K562 (cell line): Measurements from ENCODE around the gene CHRM4. TPM values are rescaled to one million over a fixed set of nuclear protein-coding genes. Genes with fewer than 3 reads are reported as not detected.

Source experiments
- ATAC-seq: fragments of 200-7000 bp; cut with Tn5 transposase; 3 replicates; pipeline ENCODE4 v1.9.1; 2020; ENCODE audit warnings: moderate library complexity
- BruUV-seq: library from RNA; stranded (reverse); fragments of 400-500 nt; replicated peaks from 2 replicates; lab custom pipeline; 2021; lab: Mats Ljungman, UMichigan
- CTCF ChIA-PET: fragments of 300-600 bp; formaldehyde crosslinking; extraction: SDS; loops from one replicate; lab custom pipeline; 2021; ENCODE audit warnings: low intra/inter-chr PET ratio; lab: Yijun Ruan, JAX
- POLR2A ChIA-PET: fragments of 300-600, 350-650 bp; sonication (Branson Sonifier 250); formaldehyde crosslinking; extraction: SDS; loops from one replicate; lab custom pipeline; 2021; ENCODE audit warnings: antibody characterized with exemption, inconsistent platforms; lab: Yijun Ruan, JAX
- DNase-seq, 4 experiments: peaks; one replicate each; pipeline versions ENCODE4 v3.0.0 to v3.0.0-alpha.2; 2011 to 2018; ENCODE audit warnings: low spot score in 3 of 4, mixed read lengths in 3 of 4; ENCODE audit errors: extremely low read depth in 1 of 4
- FAIRE-seq: peaks from 2 replicates; lab custom pipeline; 2011; peaks lifted over from hg19 to GRCh38; lab: Jason Lieb, UNC
- H2AFZ ChIP-seq: 2 replicates; pipeline ENCODE4 v1.6.0; 2011; ENCODE audit warnings: low read depth, low read length, control low read depth, inconsistent platforms
- H3K27ac ChIP-seq: fragments of 200-600 bp; 3 replicates; pipeline ENCODE4 v1.8.0; 2011; ENCODE audit warnings: low read depth, mild to moderate bottlenecking, control low read depth, inconsistent platforms, low read length, moderate library complexity, mixed read lengths; ENCODE audit errors: extremely low read depth
- H3K27me3 ChIP-seq, 2 experiments: fragments of 300-600 bp in 1 of 2; 2 replicates in 1 of 2; 3 replicates in 1 of 2; pipeline versions ENCODE4 v1.6.0 to v1.8.0; 2011; ENCODE audit warnings: inconsistent platforms in 2 of 2, low read length in 2 of 2, mild to moderate bottlenecking in 1 of 2, mixed read lengths in 1 of 2, moderate library complexity in 1 of 2; ENCODE audit not compliant: control insufficient read depth in 2 of 2, insufficient read depth in 2 of 2
- H3K36me3 ChIP-seq: fragments of 300-600 bp; 3 replicates; pipeline ENCODE4 v1.8.0; 2011; ENCODE audit warnings: mild to moderate bottlenecking, low read length, inconsistent platforms; ENCODE audit not compliant: control insufficient read depth, insufficient read depth
- H3K4me1 ChIP-seq, 2 experiments: fragments of 200-600 bp in 1 of 2; replicated peaks in 1 of 2; 2 replicates in 1 of 2; 3 replicates in 1 of 2; pipeline versions ENCODE4 v1.5.1 to v1.8.0; 2011; ENCODE audit warnings: inconsistent platforms in 2 of 2, low read length in 2 of 2, mild to moderate bottlenecking in 1 of 2, mixed read lengths in 1 of 2, moderate library complexity in 1 of 2; ENCODE audit not compliant: control insufficient read depth in 2 of 2, insufficient read depth in 2 of 2
- H3K4me2 ChIP-seq: 2 replicates; pipeline ENCODE4 v1.6.1; 2011; ENCODE audit warnings: low read length, control low read depth, inconsistent platforms, mixed read lengths; ENCODE audit not compliant: insufficient read depth
- H3K4me3 ChIP-seq: fragments of 200-600 bp; sonication (generic), shearing (Covaris generic); 2 replicates; pipeline ENCODE4 v1.5.1; 2016; ENCODE audit warnings: control low read depth, inconsistent platforms
- H3K79me2 ChIP-seq: fragments of 200-600 bp; 3 replicates; pipeline ENCODE4 v1.8.0; 2011; ENCODE audit warnings: low read length, inconsistent platforms; ENCODE audit not compliant: control insufficient read depth, insufficient read depth
- H3K9ac ChIP-seq, 2 experiments: 2 replicates each; pipeline versions ENCODE4 v1.6.0 to v1.6.1; 2011; ENCODE audit warnings: low read depth in 2 of 2, low read length in 2 of 2, control low read depth in 1 of 2, inconsistent platforms in 1 of 2, mild to moderate bottlenecking in 1 of 2, mixed read lengths in 1 of 2; ENCODE audit not compliant: insufficient read depth in 1 of 2
- H3K9me1 ChIP-seq: one replicate; pipeline ENCODE4 v1.6.0; 2011; ENCODE audit warnings: inconsistent platforms, mild to moderate bottlenecking, low read length, moderate library complexity; ENCODE audit not compliant: control insufficient read depth, insufficient read depth
- H3K9me3 ChIP-seq: replicated peaks from 2 replicates; pipeline ENCODE4 v1.5.1; 2011; ENCODE audit warnings: low read depth, low read length, inconsistent platforms; ENCODE audit not compliant: control insufficient read depth, insufficient read depth
- H4K20me1 ChIP-seq: replicated peaks from 2 replicates; pipeline ENCODE4 v1.6.1; 2011; ENCODE audit warnings: low read length, inconsistent platforms, mixed read lengths; ENCODE audit not compliant: control insufficient read depth, insufficient read depth
- CCNT2 ChIP-seq: IDR thresholded peaks from 2 replicates; pipeline ENCODE4 v1.6.1; 2011; ENCODE audit warnings: borderline replicate concordance, low read depth, mild to moderate bottlenecking, moderate library complexity, mixed read lengths, low read length; ENCODE audit not compliant: insufficient read length; ENCODE audit errors: extremely low read depth
- E2F1 ChIP-seq: sonication (generic); formaldehyde crosslinking; IDR thresholded peaks from 2 replicates; pipeline ENCODE4 v1.8.1; 2023; ENCODE audit warnings: mild to moderate bottlenecking, missing genetic modification reagents, moderate library complexity
- GABPA ChIP-seq: fragments of 200-800 bp; sonication (Bioruptor generic); conservative IDR thresholded peaks from 2 replicates; pipeline ENCODE4 v1.6.1; 2016; ENCODE audit warnings: low read depth, missing genetic modification characterization, missing compliant biosample characterization
- GABPB1 ChIP-seq: sonication (generic); formaldehyde crosslinking; IDR thresholded peaks from 2 replicates; pipeline ENCODE4 v1.8.0; 2022; ENCODE audit warnings: mild to moderate bottlenecking, missing genetic modification reagents
- GATAD2B ChIP-seq: fragments of 450-650 bp; IDR thresholded peaks from 2 replicates; pipeline ENCODE4 v1.6.1; 2017; ENCODE audit warnings: mild to moderate bottlenecking, borderline replicate concordance
- HDGF ChIP-seq: fragments of 450-650 bp; IDR thresholded peaks from 2 replicates; pipeline ENCODE4 v1.6.1; 2016
- KDM4B ChIP-seq, 2 experiments: fragments of 450-650 bp in 1 of 2; sonication (generic) in 1 of 2; IDR thresholded peaks; 2 replicates each; pipeline ENCODE4 v1.6.1; 2016 to 2017; ENCODE audit warnings: borderline replicate concordance in 2 of 2, antibody characterized with exemption in 1 of 2, low read depth in 1 of 2, mild to moderate bottlenecking in 1 of 2
- MTA3 ChIP-seq: fragments of 450-650 bp; formaldehyde crosslinking; IDR thresholded peaks from 2 replicates; pipeline ENCODE4 v1.6.1; 2017; ENCODE audit warnings: mild to moderate bottlenecking, borderline replicate concordance
- POLR2AphosphoS5 ChIP-seq: IDR thresholded peaks from 2 replicates; pipeline ENCODE4 v1.6.1; 2011; ENCODE audit warnings: mild to moderate bottlenecking, low read depth, low read length, moderate library complexity; ENCODE audit not compliant: control insufficient read depth, insufficient read depth
- RBBP5 ChIP-seq: fragments of 200-600 bp; sonication (generic); IDR thresholded peaks from 2 replicates; pipeline ENCODE4 v1.6.1; 2012; ENCODE audit warnings: borderline replicate concordance, mild to moderate bottlenecking, low read length, control low read depth, inconsistent platforms; ENCODE audit not compliant: insufficient read depth, poor library complexity, severe bottlenecking
- RBFOX2 ChIP-seq: fragments of 200-400 bp; formaldehyde crosslinking; IDR thresholded peaks from 2 replicates; pipeline ENCODE4 v1.6.1; 2017; ENCODE audit warnings: low read depth, mild to moderate bottlenecking, low read length, moderate library complexity
- SIN3A ChIP-seq, 2 experiments: fragments of 150-350 bp in 1 of 2; IDR thresholded peaks; 2 replicates each; pipeline ENCODE4 v1.6.1; 2011 to 2016; ENCODE audit warnings: borderline replicate concordance in 2 of 2, low read depth in 2 of 2, low read length in 2 of 2, mild to moderate bottlenecking in 2 of 2, moderate library complexity in 2 of 2; ENCODE audit not compliant: control insufficient read depth in 1 of 2
- STAG1 ChIP-seq: sonication (generic); formaldehyde crosslinking; IDR thresholded peaks from 2 replicates; pipeline ENCODE4 v1.5.0; 2020; ENCODE audit warnings: missing genetic modification reagents, borderline replicate concordance
- TBL1XR1 ChIP-seq, 2 experiments: IDR thresholded peaks; 2 replicates each; pipeline ENCODE4 v1.6.1; 2012; ENCODE audit warnings: improper control_type of control experiment in 2 of 2, low read length in 2 of 2, mild to moderate bottlenecking in 1 of 2
- ZBTB1 ChIP-seq: sonication (generic); formaldehyde crosslinking; IDR thresholded peaks from 2 replicates; pipeline ENCODE4 v1.8.1; 2023; ENCODE audit warnings: missing genetic modification reagents, low read depth, mild to moderate bottlenecking, borderline replicate concordance
- ZNF347 ChIP-seq: fragments of 450-650 bp; formaldehyde crosslinking; IDR thresholded peaks from 2 replicates; pipeline ENCODE4 v1.4.0; 2020; ENCODE audit warnings: low read depth, mild to moderate bottlenecking, moderate library complexity
- ZNF639 ChIP-seq, 2 experiments: fragments of 200-800 bp in 1 of 2; sonication (Bioruptor generic) in 1 of 2; sonication (generic) in 1 of 2; formaldehyde crosslinking in 1 of 2; IDR thresholded peaks in 1 of 2; conservative IDR thresholded peaks in 1 of 2; 2 replicates each; pipeline versions ENCODE4 v1.5.0 to v1.6.1; 2016 to 2020; ENCODE audit warnings: missing compliant biosample characterization in 1 of 2, missing genetic modification characterization in 1 of 2, missing genetic modification reagents in 1 of 2
- WGBS: fragments of 100-300 bp; shearing (Covaris generic); methylation state at CpG from one replicate; pipeline ENCODE4 v1.1.6; 2016; ENCODE audit warnings: low coverage, mixed read lengths; ENCODE audit not compliant: insufficient coverage; ENCODE audit errors: missing lambda C conversion rate; 5-methylcytosine and 5-hydroxymethylcytosine counted together
- in situ Hi-C: fragments of 300-500 bp; cut with MboI; formaldehyde crosslinking; loops from 4 replicates; pipeline ENCODE4 v1.15.0; 2018; ENCODE audit warnings: inconsistent platforms, mixed read lengths
- intact Hi-C: fragments of 100-400 bp; cut with micrococcal nuclease; formaldehyde crosslinking; loops from 2 replicates; pipeline ENCODE4 v1.14.2; 2022
- polyA plus RNA-seq, 8 experiments: library from polyadenylated mRNA; depleted of rRNA in 4 of 8; stranded (reverse) in 5 of 8; unstranded in 3 of 8; fragments of >200 nt; fragmentation: Nextera tagmentation in 2 of 8; fragmentation: Illumina TruSeq in 1 of 8; extraction: Ambion mirVana in 2 of 8; extraction: Trizol in 1 of 8; gene quantifications; 2 replicates each; pipeline versions ENCODE4 v1.2.1 to v1.2.3, GENCODE V29; 2011 to 2014; ENCODE audit warnings: inconsistent platforms in 1 of 8, missing spikeins in 1 of 8
- total RNA-seq, 7 experiments: library from RNA; depleted of rRNA in 6 of 7; stranded (reverse); fragments of >200 nt in 6 of 7; fragmentation: Illumina TruSeq in 2 of 7; extraction: Trizol in 2 of 7; gene quantifications; 2 replicates each; pipeline versions ENCODE4 v1.2.1 to v1.2.3, GENCODE V29; 2011 to 2021; ENCODE audit warnings: low replicate concordance in 1 of 7

Gene CHRM4
- total and polyA plus RNA-seq, 9 of the 15 experiments (the other 6 are each of a cell fraction or from before 2014, with no cell fraction given), result 0.22 to 1.3 (median 0.40) TPM; not detected in 2

GRCh38 chr11:46347637-46348311 lies 43.8 kb downstream of the CHRM4 start:
- in situ Hi-C loops (no loop called here), intact Hi-C loops (no loop called here)
- peak overlapping the region; percentile 65 for H3K27ac ChIP-seq
- no peaks in the 10 kb centered on the region for H3K27me3 ChIP-seq
- H3K4me3 ChIP-seq, result peak overlapping the region; percentile 77
- WGBS, result 6% methylated on average over 33 of the region's 63 CpGs
- peaks cover 30 to 56% of the 10 kb centered on the region in 2 experiments for H3K4me1 ChIP-seq
- FAIRE-seq (no peak), ATAC-seq (no peak), DNase-seq (peak in 2 of 4 experiments; percentile 47 to 49)
- H3K36me3 ChIP-seq, result peaks cover 36% of the 10 kb centered on the region; the same call in 2 of the 3 replicates
- ChIA-PET POLR2A (interaction anchor here (0.7 to 1.6 kb wide), 2 partner anchors 10 to 16 kb away, joined by 3 to 4 read pairs; no protein-coding TSS in a partner anchor), CTCF (interaction anchor here (0.6 kb wide), 1 partner anchor 277 kb away, joined by 3 read pairs; no protein-coding TSS in a partner anchor)
- peak overlapping the region; percentile 86 for H3K4me2 ChIP-seq
- no peaks in the 10 kb centered on the region for H3K9me3 ChIP-seq
- H2AFZ ChIP-seq, result peak overlapping the region; percentile 27; the same call in 1 of the 2 replicates
- H4K20me1 ChIP-seq, result peaks cover 16% of the 10 kb centered on the region
- BruUV-seq, result no TSS peak
- H3K79me2 ChIP-seq, result peaks cover 44% of the 10 kb centered on the region
- no peaks in the 10 kb centered on the region for H3K9me1 ChIP-seq
- H3K9ac ChIP-seq, result peak overlapping the region; percentile 79 to 95
- TF ChIP-seq RBBP5 (peak; percentile 65), GABPB1 (CRISPR knock-in tag) (peak; percentile 57; the same call in 1 of the 2 replicates), CCNT2 (peak; percentile 2), ZBTB1 (CRISPR knock-in tag) (0 out of 2 replicates have a peak, but pooled peaks have one; percentile 35), E2F1 (CRISPR knock-in tag) (0 out of 2 replicates have a peak, but pooled peaks have one; percentile 53), GABPA (tag) (peak; percentile 54), MTA3 (peak; percentile 26; the same call in 1 of the 2 replicates), ZNF347 (CRISPR knock-in tag) (no peak), KDM4B (IDR thresholded peaks at IDR 0.05; ENCODE audit: borderline replicate concordance in 2 of 2, low read depth in 1 of 2) (no peak), ZNF639 (CRISPR knock-in tag; conservative IDR thresholded peaks at IDR 0.05 in 1 of 2, IDR thresholded peaks at IDR 0.05 in 1 of 2) (0 out of 4 replicates have a peak, but pooled peaks of 1 of the 2 experiments have one; percentile 75), TBL1XR1 (IDR thresholded peaks at IDR 0.05; ENCODE audit: low read length in 2 of 2) (no peak), STAG1 (CRISPR knock-in tag) (0 out of 2 replicates have a peak, but pooled peaks have one; percentile 4), RBFOX2 (peak; percentile 67), GATAD2B (0 out of 2 replicates have a peak, but pooled peaks have one; percentile 11), HDGF (no peak), SIN3A (IDR thresholded peaks at IDR 0.05; ENCODE audit: borderline replicate concordance in 2 of 2, control insufficient read depth in 1 of 2, low read depth in 2 of 2, low read length in 2 of 2) (0 out of 4 replicates have a peak, but pooled peaks of 1 of the 2 experiments have one; percentile 54), POLR2AphosphoS5 (no peak)
